Neuronal stem cell (in vitro differentiated cells): ENCODE data around the gene ADIPOR2.
"Not testable (repeated sequence)": the region's sequence is repeated elsewhere in the genome, so short reads cannot be mapped to it uniquely, and the experiment has no call there.

Experiments used
- DNase-seq: peaks from one replicate; pipeline ENCODE4 v3.0.0-alpha.2; 2013; ENCODE audit warnings: low spot score
- H2AFZ ChIP-seq: one replicate; pipeline ENCODE4 v1.6.1; 2013; ENCODE audit warnings: mild to moderate bottlenecking, low read length, inconsistent platforms
- H2AK5ac ChIP-seq: 2 replicates; pipeline ENCODE4 v1.6.1; 2013; ENCODE audit warnings: low read depth, mild to moderate bottlenecking, inconsistent platforms, low read length, moderate library complexity, mixed read lengths
- H2BK120ac ChIP-seq: 2 replicates; pipeline ENCODE4 v1.6.1; 2013; ENCODE audit warnings: low read depth, mild to moderate bottlenecking, inconsistent platforms, low read length, moderate library complexity, mixed read lengths
- H2BK12ac ChIP-seq: one replicate; pipeline ENCODE4 v1.6.1; 2013; ENCODE audit warnings: low read length, inconsistent platforms
- H2BK15ac ChIP-seq: 2 replicates; pipeline ENCODE4 v1.6.1; 2013; ENCODE audit warnings: mild to moderate bottlenecking, low read length, inconsistent platforms, mixed read lengths
- H2BK5ac ChIP-seq: one replicate; pipeline ENCODE4 v1.6.1; 2013; ENCODE audit warnings: inconsistent platforms, mild to moderate bottlenecking, low read length, moderate library complexity
- H3K14ac ChIP-seq: one replicate; pipeline ENCODE4 v1.6.1; 2013; ENCODE audit warnings: low read length, inconsistent platforms
- H3K18ac ChIP-seq: 2 replicates; pipeline ENCODE4 v1.6.1; 2013; ENCODE audit warnings: low read length, inconsistent platforms
- H3K23ac ChIP-seq: 2 replicates; pipeline ENCODE4 v1.6.1; 2013; ENCODE audit warnings: low read depth, mild to moderate bottlenecking, mixed read lengths, low read length, inconsistent platforms; ENCODE audit not compliant: poor library complexity
- H3K27ac ChIP-seq: replicated peaks from 3 replicates; pipeline ENCODE4 v1.5.1; 2013; ENCODE audit warnings: low read length, inconsistent platforms
- H3K27me3 ChIP-seq, 3 experiments: 2 replicates each; pipeline ENCODE4 v1.6.1; 2013; ENCODE audit warnings: low read length in 3 of 3, mild to moderate bottlenecking in 2 of 3, inconsistent platforms in 1 of 3, low read depth in 1 of 3, mixed read lengths in 1 of 3, moderate library complexity in 1 of 3; ENCODE audit not compliant: control insufficient read depth in 3 of 3, insufficient read depth in 3 of 3
- H3K36me3 ChIP-seq, 2 donors: replicated peaks in 1 of 2; 2 replicates each; pipeline ENCODE4 v1.6.1; 2013; ENCODE audit warnings: low read length in 2 of 2; ENCODE audit not compliant: control insufficient read depth in 2 of 2, insufficient read depth in 2 of 2
- H3K4ac ChIP-seq: 2 replicates; pipeline ENCODE4 v1.6.1; 2013; ENCODE audit warnings: inconsistent platforms, mild to moderate bottlenecking, low read length, moderate library complexity
- H3K4me1 ChIP-seq, 2 donors: 1 replicate in 1 of 2; 2 replicates in 1 of 2; pipeline ENCODE4 v1.6.1; 2013; ENCODE audit warnings: low read length in 2 of 2, low read depth in 1 of 2; ENCODE audit not compliant: control insufficient read depth in 2 of 2, insufficient read depth in 1 of 2
- H3K4me2 ChIP-seq: one replicate; pipeline ENCODE4 v1.6.1; 2013; ENCODE audit warnings: mild to moderate bottlenecking, low read length, inconsistent platforms; ENCODE audit not compliant: insufficient read depth, poor library complexity, severe bottlenecking
- H3K4me3 ChIP-seq, 2 donors: 2 replicates each; pipeline ENCODE4 v1.5.1; 2013; ENCODE audit warnings: low read length in 2 of 2, mild to moderate bottlenecking in 2 of 2, inconsistent platforms in 1 of 2, moderate library complexity in 1 of 2
- H3K79me1 ChIP-seq: one replicate; pipeline ENCODE4 v1.6.1; 2013; ENCODE audit warnings: low read depth, mild to moderate bottlenecking, inconsistent platforms, low read length, moderate library complexity
- H3K9ac ChIP-seq: one replicate; pipeline ENCODE4 v1.6.1; 2013; ENCODE audit warnings: mild to moderate bottlenecking, low read depth, low read length, inconsistent platforms; ENCODE audit not compliant: poor library complexity
- H3K9me3 ChIP-seq, 2 donors: replicated peaks in 1 of 2; 2 replicates each; pipeline versions ENCODE3 to v1.6.1; 2013; ENCODE audit warnings: low read length in 2 of 2, mild to moderate bottlenecking in 2 of 2, inconsistent platforms in 1 of 2, low read depth in 1 of 2, mixed read lengths in 1 of 2, moderate library complexity in 1 of 2; ENCODE audit not compliant: control insufficient read depth in 2 of 2, insufficient read depth in 1 of 2
- H4K8ac ChIP-seq: one replicate; pipeline ENCODE4 v1.6.1; 2013; ENCODE audit warnings: low read depth, mild to moderate bottlenecking, inconsistent platforms, low read length, moderate library complexity
- H4K91ac ChIP-seq: one replicate; pipeline ENCODE4 v1.6.1; 2013; ENCODE audit warnings: low read length, low read depth, mild to moderate bottlenecking, inconsistent platforms; ENCODE audit not compliant: poor library complexity
- WGBS, 2 donors: extraction: QIAGEN DNeasy Blood & Tissue Kit; methylation state at CpG; one replicate each; pipeline ENCODE4 v1.1.7; 2013; ENCODE audit warnings: missing lambda C conversion rate in 2 of 2, mixed read lengths in 1 of 2; ENCODE audit not compliant: insufficient read length in 2 of 2, insufficient replicate concordance in 1 of 2; ENCODE audit errors: extremely low coverage in 2 of 2; 5-methylcytosine and 5-hydroxymethylcytosine counted together

The ADIPOR2 gene

DNA sequence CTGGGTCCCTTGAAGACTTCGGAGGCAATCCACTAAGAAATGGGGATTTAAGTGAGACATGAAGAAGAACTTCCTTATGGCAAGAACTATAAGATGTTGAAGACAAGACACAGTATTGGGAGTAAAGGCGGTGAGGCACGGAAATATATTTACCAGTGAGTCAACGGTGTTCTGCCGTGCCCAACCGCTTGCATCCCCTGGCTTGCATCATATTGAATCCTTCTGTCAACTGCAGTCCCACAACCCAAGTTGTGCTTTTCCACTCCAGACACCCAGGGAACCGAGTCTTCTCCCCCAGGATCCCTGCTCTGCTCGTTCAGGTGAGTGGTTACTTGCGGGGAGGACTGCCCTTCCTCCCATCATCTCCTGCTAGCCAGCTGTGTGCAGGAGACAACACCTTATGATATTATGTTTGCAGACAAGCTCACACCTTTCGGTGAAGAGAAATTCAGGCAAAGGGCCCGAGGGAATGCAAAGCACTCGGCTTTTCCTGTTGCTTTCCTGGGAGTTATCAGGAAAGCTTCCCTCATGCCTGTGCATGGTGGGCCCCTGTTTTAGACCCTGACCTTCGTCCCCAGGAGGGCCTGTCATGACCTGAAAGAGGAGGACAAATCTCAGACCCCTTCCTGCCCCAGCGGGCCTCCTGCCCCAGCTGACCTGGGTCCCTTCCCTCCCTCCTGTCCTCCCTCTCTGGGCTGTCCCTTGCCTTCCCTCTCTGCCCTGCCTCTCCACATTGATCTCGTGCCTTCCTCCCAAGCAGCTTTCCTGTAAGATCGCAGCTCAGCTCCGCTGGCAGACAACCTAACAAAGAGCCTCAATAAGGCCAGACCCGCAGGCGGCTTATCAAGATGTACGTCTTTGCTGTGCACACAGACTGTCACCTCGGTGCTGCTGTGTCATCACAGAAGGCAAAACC is 125.2 kb downstream of the ADIPOR2 start:
- no peak for DNase-seq
- peaks cover 8 to 11% of the 10 kb centered on the region in 2 donors for H3K9me3 ChIP-seq
- H3K27ac ChIP-seq = no peak overlapping the region
- no peak overlapping the region for H3K23ac ChIP-seq
- no peak overlapping the region for H3K14ac ChIP-seq
- no peaks in the 10 kb centered on the region for H3K79me1 ChIP-seq
- no peak overlapping the region for H2BK120ac ChIP-seq
- no peak overlapping the region for H3K4me2 ChIP-seq
- no peak overlapping the region for H3K18ac ChIP-seq
- H2BK5ac ChIP-seq = no peak overlapping the region
- H3K4me3 ChIP-seq = peak overlapping the region in 1 of 2 donors; percentile 46
- no peaks in the 10 kb centered on the region for H3K36me3 ChIP-seq
- H4K8ac ChIP-seq = no peak overlapping the region
- H4K91ac ChIP-seq = no peak overlapping the region
- peak overlapping the region; percentile 12 for H2AFZ ChIP-seq
- H2BK12ac ChIP-seq = no peak overlapping the region
- H2AK5ac ChIP-seq = no peak overlapping the region
- no peak overlapping the region for H3K9ac ChIP-seq
- H3K4ac ChIP-seq = no peak overlapping the region
- peaks cover 0 to 40% (median 18%) of the 10 kb centered on the region in 3 experiments for H3K27me3 ChIP-seq
- no CpG with 5 or more reads among the region's 21 CpGs for WGBS, 2 donors
- H2BK15ac ChIP-seq = no peak overlapping the region
- H3K4me1 ChIP-seq = peaks cover 4 to 7% of the 10 kb centered on the region in 2 donors

DNA sequence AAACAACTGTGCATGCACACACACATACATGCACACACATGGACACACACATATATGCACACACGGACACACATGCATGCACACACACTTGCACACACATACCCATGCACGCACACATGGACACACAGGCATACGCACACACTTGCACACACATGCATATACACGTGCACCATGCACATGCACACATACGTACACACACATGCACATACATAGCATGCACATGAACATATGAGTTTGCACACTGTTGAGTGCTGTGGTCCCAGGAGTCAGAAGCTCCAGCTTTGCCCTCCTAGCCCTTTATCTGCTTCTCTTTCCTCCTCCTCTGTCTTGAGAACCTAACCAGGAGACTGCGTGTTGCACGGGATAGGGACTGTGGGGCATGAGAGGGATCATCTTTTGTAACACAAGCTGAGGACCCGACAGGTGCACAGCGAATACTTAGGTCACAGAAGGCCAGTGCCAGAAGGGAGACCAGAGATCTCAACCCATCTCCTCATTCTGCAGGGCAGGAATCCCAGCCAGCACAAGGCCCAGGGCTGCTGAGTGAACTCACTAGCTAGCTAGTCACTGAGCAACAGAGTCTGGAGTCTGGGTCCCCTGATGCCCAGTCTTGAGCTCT is 126.0 kb downstream of the ADIPOR2 start:
- peak overlapping the region in 1 of 2 donors; percentile 46 for H3K4me3 ChIP-seq

DNA sequence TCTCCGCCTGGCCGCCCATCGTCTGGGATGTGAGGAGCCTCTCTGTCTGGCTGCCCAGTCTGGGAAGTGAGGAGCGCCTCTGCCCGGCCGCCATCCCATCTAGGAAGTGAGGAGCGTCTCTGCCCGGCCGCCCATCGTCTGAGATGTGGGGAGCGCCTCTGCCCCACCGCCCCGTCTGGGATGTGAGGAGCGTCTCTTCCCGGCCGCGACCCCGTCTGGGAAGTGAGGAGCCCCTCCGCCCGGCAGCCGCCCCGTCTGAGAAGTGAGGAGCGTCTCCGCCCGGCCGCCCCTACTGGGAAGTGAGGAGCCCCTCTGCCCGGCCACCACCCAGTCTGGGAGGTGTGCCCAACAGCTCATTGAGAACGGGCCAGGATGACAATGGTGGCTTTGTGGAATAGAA is 127.1 kb downstream of the ADIPOR2 start:
- H2BK120ac ChIP-seq, H3K4me3 ChIP-seq, H3K14ac ChIP-seq, H3K4me2 ChIP-seq, H3K4ac ChIP-seq, H2BK5ac ChIP-seq, H4K91ac ChIP-seq, H3K79me1 ChIP-seq, H2AK5ac ChIP-seq, H3K4me1 ChIP-seq, H3K23ac ChIP-seq, H2AFZ ChIP-seq, H3K27ac ChIP-seq, H2BK12ac ChIP-seq, H2BK15ac ChIP-seq, H4K8ac ChIP-seq, H3K18ac ChIP-seq, DNase-seq, H3K9ac ChIP-seq, H3K36me3 ChIP-seq: not testable (repeated sequence)
- WGBS, 2 donors = no CpG with 5 or more reads among the region's 28 CpGs
- H3K27me3 ChIP-seq = peaks cover 0 to 59% (median 30%) of the 10 kb centered on the region in 3 experiments
- peaks cover 8 to 11% of the 10 kb centered on the region in 2 donors for H3K9me3 ChIP-seq

More for the DNA sequence above, 126.0 kb downstream of the ADIPOR2 start:
- Histone ChIP-seq H3K27ac (no peak overlapping the region), H3K4me2 (no peak overlapping the region), H2BK5ac (no peak overlapping the region), H3K23ac (no peak overlapping the region), H2AFZ (no peak overlapping the region), H2BK15ac (no peak overlapping the region), H4K91ac (no peak overlapping the region), H3K79me1 (no peaks in the 10 kb centered on the region), H3K9ac (no peak overlapping the region), H2BK120ac (no peak overlapping the region), H3K36me3 (no peaks in the 10 kb centered on the region), H3K18ac (no peak overlapping the region), H3K9me3 (peaks cover 8 to 11% of the 10 kb centered on the region in 2 donors), H2AK5ac (no peak overlapping the region), H3K4ac (no peak overlapping the region), H3K4me1 (peaks cover 4 to 7% of the 10 kb centered on the region in 2 donors), H4K8ac (no peak overlapping the region), H3K27me3 (peaks cover 0 to 48% (median 25%) of the 10 kb centered on the region in 3 experiments), H3K14ac (no peak overlapping the region), H2BK12ac (no peak overlapping the region)
- DNase-seq = no peak
- WGBS, 2 donors = no CpG with 5 or more reads among the region's 9 CpGs

DNA sequence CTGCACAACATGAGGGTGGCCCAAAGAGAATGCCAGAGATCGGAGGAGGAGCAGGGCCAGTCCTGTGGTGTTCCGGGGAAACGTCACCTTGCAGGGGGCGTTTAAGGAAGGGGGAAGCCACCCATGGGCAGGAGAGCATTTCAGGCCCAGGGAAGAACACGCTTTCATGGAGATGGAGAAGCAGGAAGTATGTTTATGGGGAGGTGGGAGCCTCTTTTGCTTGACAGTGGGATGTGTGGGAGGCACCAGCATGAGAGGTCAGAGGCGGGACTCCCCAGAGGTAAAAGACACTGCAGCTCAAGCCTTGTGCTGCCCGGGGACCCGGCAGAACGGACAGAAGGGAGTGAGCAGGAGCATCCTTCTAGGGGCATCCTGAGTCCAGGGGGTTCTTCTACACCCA is 128.2 kb downstream of the ADIPOR2 start:
- peak overlapping the region; percentile 52 for H2BK15ac ChIP-seq
- peak overlapping the region; percentile 32 for H2AK5ac ChIP-seq
- DNase-seq = no peak
- no peak overlapping the region for H2AFZ ChIP-seq
- no peak overlapping the region for H2BK120ac ChIP-seq
- H3K4ac ChIP-seq = no peak overlapping the region
- H3K23ac ChIP-seq = no peak overlapping the region
- H3K36me3 ChIP-seq = no peaks in the 10 kb centered on the region
- no peak overlapping the region for H3K4me2 ChIP-seq
- peaks cover 4% of the 10 kb centered on the region in 2 donors for H3K4me1 ChIP-seq
- peak overlapping the region; percentile 87 for H3K14ac ChIP-seq
- H4K91ac ChIP-seq = no peak overlapping the region
- peak overlapping the region; percentile 7 for H3K18ac ChIP-seq
- H2BK5ac ChIP-seq = no peak overlapping the region
- H3K27me3 ChIP-seq = peaks cover 0 to 68% (median 30%) of the 10 kb centered on the region in 3 experiments
- no peak overlapping the region for H3K9ac ChIP-seq
- H3K79me1 ChIP-seq = no peaks in the 10 kb centered on the region
- peaks cover 8 to 11% of the 10 kb centered on the region in 2 donors for H3K9me3 ChIP-seq
- WGBS, 2 donors = no CpG with 5 or more reads among the region's 9 CpGs
- H3K4me3 ChIP-seq = no peak overlapping the region
- H3K27ac ChIP-seq = no peak overlapping the region
- no peak overlapping the region for H2BK12ac ChIP-seq
- H4K8ac ChIP-seq = no peak overlapping the region
